ENCODE results near the gene CFAP54. TPM values are rescaled to one million over a fixed set of nuclear protein-coding genes. Genes with fewer than 3 reads are reported as not detected.

The CFAP54 gene
- total and polyA plus RNA-seq, 2 of the 4 experiments (the other 2 are of a cell fraction) = 0.18 to 0.41 TPM

GRCh38 chr12:96454396-96454795 is 35.0 kb upstream of the CFAP54 start:
- H3K36me3 ChIP-seq (ENCODE audit: control insufficient read depth, insufficient read depth, low read length) = no peaks in the 10 kb centered on the region
- POLR2A ChIA-PET (ENCODE audit: unreplicated experiment) = interaction anchor here (0.7 kb wide), 1 partner anchor 49 kb away, joined by 4 read pairs; no protein-coding TSS in a partner anchor

More at GRCh38 chr12:96454396-96454795, 35.0 kb upstream of the CFAP54 start:
- no peak overlapping the region for H3K23ac ChIP-seq (ENCODE audit: low read depth, low read length)
- H3K27me3 ChIP-seq (ENCODE audit: control insufficient read depth, insufficient read depth, low read length) = no peaks in the 10 kb centered on the region
- dilution Hi-C loops (cut with HindIII; ENCODE audit: low sequenced_read_pairs, unreplicated experiment) (no loop called here), in situ Hi-C loops (cut with MboI; ENCODE audit: low sequenced_read_pairs) (no loop called here), intact Hi-C loops (cut with micrococcal nuclease) (no loop called here)
- no peak for ATAC-seq (ENCODE audit: low read depth)
- 0 out of 2 replicates have a peak overlapping the region, but pooled peaks have one; percentile 4 for H2AK5ac ChIP-seq (ENCODE audit: low read depth, low read length)
- no peaks in the 10 kb centered on the region for H3K79me1 ChIP-seq (ENCODE audit: low read depth in 1 of 2, low read length in 2 of 2)
- no peak for TF ChIP-seq MAFK (IDR thresholded peaks at IDR 0.05; ENCODE audit: low read depth, low read length)
- no peak for TF ChIP-seq CEBPB (IDR thresholded peaks at IDR 0.05; ENCODE audit: low read depth, low read length)
- TF ChIP-seq FOS (IDR thresholded peaks at IDR 0.05; ENCODE audit: low read depth, low read length) = no peak
- no peak for TF ChIP-seq MAZ (IDR thresholded peaks at IDR 0.05; ENCODE audit: borderline replicate concordance, low read depth, low read length)
- no peak for TF ChIP-seq RCOR1 (IDR thresholded peaks at IDR 0.05; ENCODE audit: insufficient replicate concordance, low read length)
- no peak for TF ChIP-seq ELK1 (IDR thresholded peaks at IDR 0.05; ENCODE audit: borderline replicate concordance, low read depth, low read length)
- no peak for TF ChIP-seq NFE2L2 (IDR thresholded peaks at IDR 0.05; ENCODE audit: low read depth, low read length)
- TF ChIP-seq SMC3 (IDR thresholded peaks at IDR 0.05; ENCODE audit: low read depth, low read length) = no peak
- no peak for TF ChIP-seq USF2 (IDR thresholded peaks at IDR 0.05; ENCODE audit: low read depth, low read length)
- TF ChIP-seq CHD1 (IDR thresholded peaks at IDR 0.05; ENCODE audit: low read depth, low read length) = no peak
- no peak for TF ChIP-seq BHLHE40 (IDR thresholded peaks at IDR 0.05; ENCODE audit: low read depth, low read length)
- TF ChIP-seq MXI1 (IDR thresholded peaks at IDR 0.05; ENCODE audit: borderline replicate concordance, low read depth, low read length) = no peak
- TF ChIP-seq CTCF (conservative IDR thresholded peaks at IDR 0.05; ENCODE audit: low read depth, low read length) = no peak
- TF ChIP-seq POLR2A (IDR thresholded peaks at IDR 0.05; ENCODE audit: low read depth, low read length) = no peak
- no peak for TF ChIP-seq RFX5 (IDR thresholded peaks at IDR 0.05; ENCODE audit: low read depth, low read length)
- H3K4me1 ChIP-seq (ENCODE audit: control insufficient read depth, insufficient read depth, low read length) = no peaks in the 10 kb centered on the region
- H3K9me1 ChIP-seq (ENCODE audit: insufficient read depth, low read length) = no peaks in the 10 kb centered on the region
- H2BK120ac ChIP-seq (ENCODE audit: low read depth, low read length) = no peak overlapping the region
- H4K5ac ChIP-seq (ENCODE audit: low read depth, low read length) = no peak overlapping the region
- no peak overlapping the region for H4K91ac ChIP-seq (ENCODE audit: insufficient read depth, low read depth, low read length)
- no peak overlapping the region for H3K18ac ChIP-seq (ENCODE audit: low read depth, low read length)
- H3K4me2 ChIP-seq (ENCODE audit: low read depth, low read length) = no peak overlapping the region
- no peak overlapping the region for H2AFZ ChIP-seq (replicated peaks; ENCODE audit: low read length, poor library complexity)
- no peak overlapping the region for H2BK20ac ChIP-seq (ENCODE audit: low read depth, low read length)
- no peaks in the 10 kb centered on the region for H4K20me1 ChIP-seq (ENCODE audit: insufficient read depth, low read length)
- DNase-seq = peak; percentile 50
- H3K14ac ChIP-seq (replicated peaks; ENCODE audit: low read depth, low read length) = peak overlapping the region; percentile 37; the same call in 1 of the 2 replicates
- CTCF ChIA-PET = interaction anchor here (0.6 to 0.8 kb wide), 2 partner anchors 10 to 1349 kb away, joined by 4 to 5 read pairs; no protein-coding TSS in a partner anchor
- H3K27ac ChIP-seq (ENCODE audit: insufficient read depth, low read length) = no peak overlapping the region
- H3K9me3 ChIP-seq (ENCODE audit: control insufficient read depth, insufficient read depth, low read length) = no peaks in the 10 kb centered on the region
- no peak overlapping the region for H3K4ac ChIP-seq (ENCODE audit: low read depth, low read length)
- H3K4me3 ChIP-seq (ENCODE audit: insufficient read depth, low read depth, low read length) = no peak overlapping the region
- peak overlapping the region; percentile 48; the same call in 1 of the 3 replicates for H2BK15ac ChIP-seq (ENCODE audit: low read depth, low read length)
- H3K56ac ChIP-seq (ENCODE audit: extremely low read depth, insufficient read depth, low read length) = no peak overlapping the region
- H4K8ac ChIP-seq (ENCODE audit: low read depth in 2 of 2, low read length in 2 of 2) = no peak overlapping the region
- no peak overlapping the region for H2BK5ac ChIP-seq (ENCODE audit: low read depth, low read length, poor library complexity, severe bottlenecking)
- BruUV-seq (replicated peaks) = no TSS peak
- H2AK9ac ChIP-seq (replicated peaks; ENCODE audit: low read depth, low read length, poor library complexity) = no peak overlapping the region
- no peak overlapping the region for H3K9ac ChIP-seq (ENCODE audit: low read depth, low read length)

All from IMR-90 (cell line).